GM12878 (cell line): ENCODE results near the gene HMCES. TPM values are rescaled to one million over a fixed set of nuclear protein-coding genes. Genes with fewer than 3 reads are reported as not detected.

Experiments used
- ATAC-seq: fragments of 200-7000 bp; cut with Tn5 transposase; 3 replicates; pipeline ENCODE4 v1.9.1; 2020; ENCODE audit warnings: mild to moderate bottlenecking, moderate library complexity
- BruUV-seq: library from RNA; stranded (reverse); fragments of 400-500 nt; replicated peaks from 2 replicates; lab custom pipeline; 2021; lab: Mats Ljungman, UMichigan
- CTCF ChIA-PET: fragments of 300-600 bp; sonication (Branson Sonifier 250); formaldehyde crosslinking; extraction: SDS; loops from one replicate; lab custom pipeline; 2021; ENCODE audit warnings: inconsistent platforms; lab: Yijun Ruan, JAX
- POLR2A ChIA-PET: fragments of 350-600 bp; formaldehyde crosslinking; extraction: SDS; loops from one replicate; lab custom pipeline; 2021; ENCODE audit warnings: inconsistent platforms; lab: Charles Lee
- RAD21 ChIA-PET: fragments of 300-600 bp; sonication (Branson Sonifier 250); formaldehyde crosslinking; loops from one replicate; lab custom pipeline; 2023; ENCODE audit warnings: antibody characterized with exemption; ENCODE audit not compliant: unreplicated experiment; lab: Charles Lee
- SMC1A ChIA-PET: fragments of 300-600 bp; sonication (Branson Sonifier 250); formaldehyde crosslinking; loops from one replicate; lab custom pipeline; 2023; ENCODE audit not compliant: unreplicated experiment, uncharacterized antibody; lab: Charles Lee
- DNase-seq: peaks from one replicate; pipeline ENCODE4 v3.0.0-alpha.2; 2011; ENCODE audit warnings: low read depth, low spot score
- FAIRE-seq: peaks from 3 replicates; lab custom pipeline; 2011; peaks lifted over from hg19 to GRCh38; lab: Jason Lieb, UNC
- H2AFZ ChIP-seq: 2 replicates; pipeline ENCODE4 v1.6.0; 2011; ENCODE audit warnings: low read depth, low read length, control low read depth; ENCODE audit not compliant: control insufficient read depth
- H3K27ac ChIP-seq: 2 replicates; pipeline ENCODE4 v1.5.1; 2011; ENCODE audit warnings: control low read depth; ENCODE audit not compliant: control insufficient read depth, insufficient read depth
- H3K27me3 ChIP-seq, 2 experiments: replicated peaks in 1 of 2; 2 replicates each; pipeline versions ENCODE4 v1.6.0 to v1.6.1; 2011; ENCODE audit warnings: low read length in 1 of 2; ENCODE audit not compliant: control insufficient read depth in 2 of 2, insufficient read depth in 2 of 2
- H3K36me3 ChIP-seq, 2 experiments: 2 replicates each; pipeline ENCODE4 v1.5.1; 2011; ENCODE audit warnings: low read length in 1 of 2; ENCODE audit not compliant: control insufficient read depth in 2 of 2, insufficient read depth in 2 of 2
- H3K4me1 ChIP-seq: 2 replicates; pipeline ENCODE4 v1.6.1; 2011; ENCODE audit warnings: mild to moderate bottlenecking, low read length, moderate library complexity, mixed read lengths; ENCODE audit not compliant: control insufficient read depth, insufficient read depth
- H3K4me2 ChIP-seq: 2 replicates; pipeline ENCODE4 v1.6.0; 2011; ENCODE audit warnings: control low read depth; ENCODE audit not compliant: control insufficient read depth, insufficient read depth
- H3K4me3 ChIP-seq: fragments of 200-600 bp; sonication (generic); 2 replicates; pipeline ENCODE4 v1.5.1; 2016
- H3K79me2 ChIP-seq: 2 replicates; pipeline ENCODE4 v1.6.0; 2011; ENCODE audit warnings: low read length; ENCODE audit not compliant: control insufficient read depth, insufficient read depth
- H3K9ac ChIP-seq: 2 replicates; pipeline ENCODE4 v1.8.0; 2011; ENCODE audit warnings: low read length, control low read depth, mixed read lengths; ENCODE audit not compliant: control insufficient read depth, insufficient read depth
- H3K9me3 ChIP-seq: replicated peaks from 3 replicates; pipeline ENCODE4 v1.5.1; 2011; ENCODE audit warnings: mild to moderate bottlenecking, low read length; ENCODE audit not compliant: control insufficient read depth, insufficient read depth
- H4K20me1 ChIP-seq: 2 replicates; pipeline ENCODE4 v1.6.0; 2011; ENCODE audit not compliant: control insufficient read depth, insufficient read depth
- ATF7 ChIP-seq: fragments of 450-650 bp; IDR thresholded peaks from 2 replicates; pipeline ENCODE4 v1.6.1; 2016; ENCODE audit warnings: low read depth, mild to moderate bottlenecking
- POLR2A ChIP-seq: IDR thresholded peaks from 2 replicates; pipeline ENCODE4 v1.6.1; 2011; ENCODE audit warnings: low read depth, mild to moderate bottlenecking, low read length
- POLR2AphosphoS5 ChIP-seq: IDR thresholded peaks from 2 replicates; pipeline ENCODE4 v1.6.1; 2011; ENCODE audit warnings: mild to moderate bottlenecking, low read length, inconsistent platforms
- PRDM15 ChIP-seq: fragments of 450-650 bp; formaldehyde crosslinking; IDR thresholded peaks from 2 replicates; pipeline ENCODE4 v1.4.0; 2020; ENCODE audit warnings: mild to moderate bottlenecking, moderate library complexity
- ZNF622 ChIP-seq: fragments of 450-650 bp; IDR thresholded peaks from 2 replicates; pipeline ENCODE4 v1.6.1; 2017; ENCODE audit warnings: mild to moderate bottlenecking, inconsistent platforms
- WGBS: methylation state at CpG from one replicate; pipeline ENCODE4 v1.1.6; 2016; ENCODE audit warnings: low lambda C conversion rate; ENCODE audit not compliant: insufficient replicate concordance, insufficient coverage; ENCODE audit errors: missing lambda C conversion rate; 5-methylcytosine and 5-hydroxymethylcytosine counted together
- in situ Hi-C: fragments of 300-500 bp; cut with MboI; formaldehyde crosslinking; loops from 9 replicates; pipeline ENCODE4 v1.14.3; 2018; ENCODE audit warnings: mixed read lengths
- intact Hi-C: fragments of 100-400 bp; cut with micrococcal nuclease; formaldehyde crosslinking; loops from one replicate; pipeline ENCODE4 v1.14.2; 2022; ENCODE audit not compliant: unreplicated experiment
- polyA plus RNA-seq, 11 experiments: library from polyadenylated mRNA; depleted of rRNA in 4 of 11; unstranded in 6 of 11; stranded (reverse) in 5 of 11; fragments of >200 nt; fragmentation: Nextera tagmentation in 4 of 11; fragmentation: Illumina TruSeq in 1 of 11; extraction: Ambion mirVana in 4 of 11; extraction: Trizol in 1 of 11; gene quantifications; 1 replicate in 1 of 11; 2 replicates in 10 of 11; pipeline versions ENCODE4 v1.2.1 to v1.2.3, GENCODE V29; 2011 to 2016; ENCODE audit warnings: inconsistent platforms in 2 of 11, missing spikeins in 2 of 11, low read depth in 1 of 11
- total RNA-seq, 4 experiments: library from RNA; depleted of rRNA in 3 of 4; stranded (reverse); fragments of >200 nt in 3 of 4; fragmentation: Illumina TruSeq in 1 of 4; extraction: Trizol in 1 of 4; gene quantifications; 2 replicates each; pipeline versions ENCODE4 v1.2.1 to v1.2.3, GENCODE V29; 2013 to 2021

The HMCES gene
- total and polyA plus RNA-seq, 10 of the 15 experiments (the other 5 are each of a cell fraction or from before 2014, with no cell fraction given), result 12.4 to 49.8 (median 27.0) TPM

- TF ChIP-seq PRDM15 (CRISPR knock-in tag) (no peak), ZNF622 (no peak)
Measured at GRCh38 chr3:129268396-129268795, 10.3 kb upstream of the HMCES start (continued).

GRCh38 chr3:129271674-129272073 lies 7.0 kb upstream of the HMCES start:
- H3K4me1 ChIP-seq, result peaks cover 14% of the 10 kb centered on the region
- intact Hi-C loops (no loop called here), in situ Hi-C loops (no loop called here)
- H3K4me2 ChIP-seq, result no peak overlapping the region
- no peaks in the 10 kb centered on the region for H3K27me3 ChIP-seq
- ATAC-seq (no peak), FAIRE-seq (no peak), DNase-seq (no peak)
- H3K4me3 ChIP-seq, result no peak overlapping the region
- H2AFZ ChIP-seq, result no peak overlapping the region
- POLR2A ChIA-PET, result interaction anchor here (2.2 kb wide), 1 partner anchor 45 kb away, joined by 9 read pairs; a partner anchor contains a TSS
- WGBS, result 99% methylated on average over 11 of the region's 11 CpGs
- no peaks in the 10 kb centered on the region for H3K79me2 ChIP-seq
- no TSS peak for BruUV-seq
- H3K27ac ChIP-seq, result no peak overlapping the region
- H3K9ac ChIP-seq, result no peak overlapping the region
- TF ChIP-seq POLR2AphosphoS5 (0 out of 2 replicates have a peak, but pooled peaks have one; percentile 11), ATF7 (no peak), POLR2A (peak; percentile 48; the same call in 1 of the 2 replicates)
- TF ChIP-seq, all 136 proteins: peak for 2
- SMC1A ChIA-PET, result interaction anchor here (1.0 to 1.9 kb wide), 4 partner anchors 12 to 44 kb away, joined by 3 to 6 read pairs (median 4); a partner anchor contains a TSS
- CTCF ChIA-PET, result interaction anchor here (1.1 to 1.4 kb wide), 2 partner anchors 27 to 45 kb away, joined by 4 to 8 read pairs; a partner anchor contains a TSS
- RAD21 ChIA-PET, result interaction anchor here (1.1 to 2.2 kb wide), 2 partner anchors 45 to 167 kb away, joined by 3 to 6 read pairs; a partner anchor contains a TSS
- 0 out of 2 replicates have a peak, but pooled peaks cover 3% of the 10 kb centered on the region for H4K20me1 ChIP-seq
- no peaks in the 10 kb centered on the region for H3K9me3 ChIP-seq
- peaks cover 26 to 62% of the 10 kb centered on the region in 2 experiments for H3K36me3 ChIP-seq
